ENCODE measurements around the gene TXNIP.

GRCh38 chr1:145988773-145989172, 7.6 kb downstream of the TXNIP start:
- no peak for TF ChIP-seq EP300 (IDR thresholded peaks at IDR 0.05)
- no peak for TF ChIP-seq CTCF (IDR thresholded peaks at IDR 0.05)
